ENCODE results near the gene NT5C1A.

GRCh38 chr1:39654291-39654690 is 17.6 kb downstream of the NT5C1A start:
- TF ChIP-seq CTCF (conservative IDR thresholded peaks at IDR 0.05; ENCODE audit: low read length), result no peak
- TF ChIP-seq EZH2phosphoT487 (IDR thresholded peaks at IDR 0.05; ENCODE audit: borderline replicate concordance, low read depth, low read length), result no peak

Measured in OCI-LY7 (cell line).